Right renal cortex interstitium (tissue), 3 donors: ENCODE measurements around the gene ACOT7. TPM values are rescaled to one million over a fixed set of nuclear protein-coding genes. Genes with fewer than 3 reads are reported as not detected.
"Not testable (repeated sequence)": the region's sequence is repeated elsewhere in the genome, so short reads cannot be mapped to it uniquely, and the experiment has no call there.

Experiments
- DNase-seq, 3 donors: peaks; one replicate each; pipeline ENCODE4 v3.0.0-alpha.2; 2013; ENCODE audit warnings: low read depth in 3 of 3, low spot score in 2 of 3
- polyA plus RNA-seq, 3 donors: library from polyadenylated mRNA; unstranded; fragments of 120-200 nt; gene quantifications; one replicate each; pipeline ENCODE4 v1.2.1, GENCODE V29; 2013; ENCODE audit not compliant: insufficient read length in 3 of 3

The ACOT7 gene
- polyA plus RNA-seq, 3 donors, result 29.3 to 36.1 (median 30.4) TPM

- no peak for DNase-seq
These were observed 8.1 kb upstream of the ACOT7 start for GRCh38 chr1:6401673-6402072.

- no peak for DNase-seq
These were observed 5.7 kb upstream of the ACOT7 start for GRCh38 chr1:6399294-6399693.

GRCh38 chr1:6397844-6398441, 4.4 kb upstream of the ACOT7 start:
- DNase-seq, result no peak

DNA sequence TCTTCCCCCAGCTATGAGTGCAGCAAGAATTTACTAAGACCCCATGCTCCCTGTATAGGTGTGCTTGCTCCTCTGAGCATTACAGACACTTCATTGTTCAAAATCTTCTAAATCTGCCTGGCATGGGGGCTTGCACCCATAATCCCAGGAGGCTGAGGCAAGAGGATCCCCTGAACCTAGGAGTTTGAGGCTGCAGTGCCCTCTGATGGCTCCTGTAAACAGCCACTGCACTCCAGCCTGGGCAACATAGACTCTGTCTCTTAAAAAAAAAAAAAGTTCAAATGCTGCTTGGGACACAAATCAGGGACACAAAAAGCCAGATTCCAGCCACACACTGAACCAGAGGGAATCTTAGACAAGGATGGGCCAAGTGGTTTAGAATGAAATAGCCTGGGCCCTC, 3.4 kb upstream of the ACOT7 start:
- DNase-seq, result no peak

- DNase-seq, result not testable (repeated sequence)
These were observed 2.2 kb upstream of the ACOT7 start for GRCh38 chr1:6395781-6396244.

DNA sequence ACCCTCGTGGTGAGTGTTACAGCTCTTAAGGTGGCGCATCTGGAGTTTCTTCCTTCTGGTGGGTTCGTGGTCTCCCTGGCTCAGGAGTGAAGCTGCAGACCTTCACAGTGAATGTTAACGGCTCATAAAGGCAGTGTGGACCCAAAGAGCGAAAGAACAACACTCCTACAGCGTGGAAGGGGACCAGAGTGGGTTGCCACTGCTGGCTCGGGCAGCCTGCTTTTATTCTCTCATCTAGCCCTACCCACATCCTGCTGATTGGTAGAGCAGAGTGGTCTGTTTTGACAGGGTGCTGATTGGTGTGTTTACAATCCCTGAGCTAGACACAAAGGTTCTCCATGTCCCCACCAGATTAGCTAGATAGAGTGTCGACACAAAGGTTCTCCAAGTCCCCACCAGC, 1.6 kb upstream of the ACOT7 start:
- DNase-seq, result not testable (repeated sequence)

GRCh38 chr1:6392809-6393399, 663 bp downstream of the ACOT7 start:
- DNase-seq, result no peak

DNA sequence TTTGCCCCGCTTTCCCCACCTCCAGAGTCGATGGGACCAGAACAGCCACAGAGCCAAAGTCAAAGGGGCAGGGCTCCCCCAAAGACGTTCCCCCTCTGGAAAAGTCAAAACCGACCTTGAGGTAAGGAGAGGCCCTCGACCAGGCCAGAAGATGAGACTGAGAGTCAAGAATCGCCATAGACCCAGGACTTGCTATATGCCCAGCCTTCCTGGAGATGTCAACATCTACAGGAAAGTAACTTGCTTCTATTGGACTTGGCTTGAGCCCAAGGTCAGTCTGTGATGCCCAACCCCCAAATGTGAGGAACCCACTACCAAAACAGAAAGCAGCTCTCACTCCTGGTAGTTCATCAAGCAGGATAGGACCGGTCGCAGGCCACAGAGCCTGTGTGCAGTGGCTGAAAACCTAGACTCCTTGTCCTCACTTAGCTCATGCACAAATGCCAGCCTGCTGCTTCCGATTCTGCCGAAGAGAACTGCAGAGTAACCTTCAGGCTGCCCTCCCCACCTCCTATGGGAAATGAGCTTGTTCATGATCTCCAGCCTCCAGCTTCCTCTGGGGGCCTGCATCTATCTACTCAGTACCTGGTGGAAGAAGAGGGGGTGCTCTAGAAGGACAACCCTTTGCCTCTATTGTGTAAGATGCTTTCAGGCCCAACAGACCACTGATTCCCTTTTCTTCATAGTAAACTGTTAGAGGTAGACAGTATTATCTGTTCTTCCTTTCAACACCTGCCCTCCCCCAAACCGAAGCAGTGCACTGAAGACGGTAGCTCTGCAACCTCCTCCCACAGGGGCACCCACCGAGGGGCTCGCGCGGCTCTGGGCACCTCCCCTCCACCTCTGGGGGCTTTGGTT, 1.4 kb downstream of the ACOT7 start:
- DNase-seq, result no peak

DNA sequence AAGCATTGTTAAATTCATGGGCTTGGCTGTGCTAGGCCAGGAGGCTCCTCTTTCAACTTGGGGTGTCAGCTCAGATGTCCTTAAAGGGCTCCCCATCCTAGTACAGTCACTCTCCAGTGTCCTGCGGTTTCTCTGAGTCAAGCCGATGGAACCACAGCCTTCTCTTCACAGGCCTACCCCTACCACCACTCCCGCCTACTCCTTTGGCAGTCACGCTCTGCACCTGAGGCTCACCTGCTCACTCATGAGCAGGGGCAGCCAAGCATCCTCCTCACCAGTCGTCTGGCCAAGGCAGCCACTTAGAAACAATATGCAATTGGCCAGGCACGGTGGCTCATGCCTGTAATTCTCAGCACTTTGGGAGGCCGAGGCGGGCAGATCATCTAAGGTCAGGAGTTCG, 3.6 kb downstream of the ACOT7 start:
- DNase-seq, result no peak

DNA sequence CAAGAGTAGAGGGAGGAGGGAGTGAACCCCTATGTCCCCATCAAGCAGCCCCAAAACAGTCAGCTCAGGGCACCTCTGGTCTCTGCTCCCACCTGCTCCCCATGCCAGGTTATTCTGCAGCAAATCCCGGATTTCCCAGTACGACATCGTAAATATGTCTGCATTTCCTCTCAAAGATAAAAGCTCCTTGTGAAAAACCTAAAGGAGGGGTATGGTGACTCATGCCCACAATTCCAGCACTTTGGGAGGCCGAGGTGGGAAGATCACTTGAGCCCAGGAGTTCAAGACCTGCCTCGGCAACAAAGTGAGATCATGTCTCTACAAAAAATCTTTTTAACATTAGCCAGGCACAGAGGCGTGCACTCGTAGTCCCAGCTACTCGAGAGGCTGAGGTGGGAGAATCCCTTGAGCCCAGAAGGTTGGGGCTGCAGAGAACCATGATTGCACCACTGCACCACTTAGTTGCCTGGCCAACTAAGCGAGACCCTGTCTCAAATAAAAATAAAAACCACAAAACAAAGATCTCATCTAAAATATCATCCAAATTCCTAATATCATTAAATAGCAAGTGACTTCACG, 7.1 kb downstream of the ACOT7 start:
- no peak for DNase-seq

DNA sequence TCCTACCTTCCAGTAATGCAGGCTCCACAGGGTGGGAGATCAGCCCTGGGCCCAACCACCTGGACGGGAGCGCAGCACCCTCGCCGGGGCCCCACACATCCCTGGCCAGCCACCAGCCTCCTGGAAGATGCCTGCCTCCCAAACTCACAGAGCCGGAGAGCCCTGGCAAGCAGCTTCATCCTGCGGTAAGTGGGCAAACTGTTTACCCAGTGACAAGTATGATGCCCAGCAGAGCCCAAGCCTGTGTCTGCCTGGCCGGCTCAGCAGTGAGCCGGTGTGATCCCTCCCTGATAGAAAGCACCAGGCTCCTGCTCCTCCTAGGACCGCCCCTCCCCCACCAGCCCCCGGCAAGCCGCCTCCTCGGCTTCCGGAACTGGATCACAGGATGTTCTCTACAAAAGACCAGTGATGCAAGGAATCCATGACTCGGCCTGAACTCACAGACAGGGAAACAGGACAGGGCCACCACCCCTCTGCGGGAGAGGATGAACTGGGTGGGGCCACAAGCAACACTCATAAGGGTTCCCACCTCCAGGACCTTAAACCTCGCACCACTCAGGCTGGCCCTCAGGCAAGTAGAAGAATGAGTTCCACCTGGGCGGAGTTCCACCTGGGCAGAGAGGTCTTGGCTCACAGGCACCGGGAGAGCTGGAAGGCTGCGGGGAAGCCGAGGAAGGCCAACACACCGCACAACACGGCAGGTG, 7.9 kb downstream of the ACOT7 start:
- DNase-seq, result no peak

DNA sequence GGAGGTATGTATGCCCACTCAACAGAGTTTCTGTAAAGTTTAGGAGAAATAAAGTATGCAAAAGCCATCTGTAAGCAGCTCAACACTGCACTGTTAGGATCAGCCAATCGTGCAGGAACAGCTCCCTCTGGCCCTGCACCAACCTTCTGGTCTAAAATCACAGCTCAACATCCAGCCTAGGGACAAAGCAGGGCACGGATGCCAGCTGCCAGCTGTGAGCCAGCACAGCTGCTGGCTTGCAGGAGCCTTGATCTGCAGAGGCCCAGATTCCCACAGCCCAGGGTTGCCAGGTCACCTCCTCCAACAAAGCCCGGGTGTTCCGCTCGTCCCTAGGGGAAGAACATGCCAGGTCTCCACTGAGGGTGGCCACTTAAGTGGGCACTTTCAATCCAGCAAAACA, 8.6 kb downstream of the ACOT7 start:
- no peak for DNase-seq

DNA sequence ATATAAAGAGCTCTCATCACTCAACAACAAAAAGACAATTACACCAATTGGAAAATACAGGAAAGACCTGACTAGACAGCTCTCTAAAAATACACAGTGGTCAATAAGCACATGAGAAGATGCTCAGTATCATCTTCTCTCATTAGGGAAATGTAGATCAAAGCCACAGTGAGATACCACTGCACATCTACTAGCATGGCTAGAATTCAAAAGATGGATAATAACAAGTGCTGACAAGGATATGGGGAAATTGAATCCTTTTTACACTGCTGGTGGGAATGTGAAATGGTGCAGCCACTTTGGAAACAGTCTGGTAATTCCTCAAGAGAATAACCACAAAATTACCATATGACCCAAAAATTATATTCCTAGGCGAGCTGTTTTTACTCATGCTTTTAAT, 9.4 kb downstream of the ACOT7 start:
- no peak for DNase-seq

DNA sequence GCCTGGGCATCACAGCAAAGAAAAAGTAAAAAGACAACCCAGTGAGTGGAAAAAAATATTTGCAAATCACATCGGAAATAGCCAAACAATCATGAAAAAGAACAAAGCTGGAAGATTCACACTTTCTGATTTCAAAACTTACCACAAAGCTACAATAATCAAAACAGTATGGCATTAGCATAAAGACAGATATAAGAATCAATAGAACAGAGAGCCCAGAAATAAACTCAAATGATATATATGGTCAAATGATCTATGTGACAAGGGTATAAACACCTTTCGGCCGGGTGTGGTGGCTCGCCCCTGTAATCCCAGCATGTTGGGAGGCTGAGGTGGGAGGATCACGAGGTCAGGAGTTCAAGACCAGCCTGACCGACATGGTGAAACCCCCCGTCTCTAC, 13.5 kb downstream of the ACOT7 start:
- no peak for DNase-seq

GRCh38 chr1:6378096-6378746, 15.3 kb downstream of the ACOT7 start:
- DNase-seq, result no peak

GRCh38 chr1:6373961-6374720, 19.4 kb downstream of the ACOT7 start:
- DNase-seq, result no peak

- not testable (repeated sequence) for DNase-seq
These were observed 21.3 kb downstream of the ACOT7 start for GRCh38 chr1:6372236-6372635.

- no peak for DNase-seq
These were observed 23.6 kb downstream of the ACOT7 start for GRCh38 chr1:6370006-6370405.

DNA sequence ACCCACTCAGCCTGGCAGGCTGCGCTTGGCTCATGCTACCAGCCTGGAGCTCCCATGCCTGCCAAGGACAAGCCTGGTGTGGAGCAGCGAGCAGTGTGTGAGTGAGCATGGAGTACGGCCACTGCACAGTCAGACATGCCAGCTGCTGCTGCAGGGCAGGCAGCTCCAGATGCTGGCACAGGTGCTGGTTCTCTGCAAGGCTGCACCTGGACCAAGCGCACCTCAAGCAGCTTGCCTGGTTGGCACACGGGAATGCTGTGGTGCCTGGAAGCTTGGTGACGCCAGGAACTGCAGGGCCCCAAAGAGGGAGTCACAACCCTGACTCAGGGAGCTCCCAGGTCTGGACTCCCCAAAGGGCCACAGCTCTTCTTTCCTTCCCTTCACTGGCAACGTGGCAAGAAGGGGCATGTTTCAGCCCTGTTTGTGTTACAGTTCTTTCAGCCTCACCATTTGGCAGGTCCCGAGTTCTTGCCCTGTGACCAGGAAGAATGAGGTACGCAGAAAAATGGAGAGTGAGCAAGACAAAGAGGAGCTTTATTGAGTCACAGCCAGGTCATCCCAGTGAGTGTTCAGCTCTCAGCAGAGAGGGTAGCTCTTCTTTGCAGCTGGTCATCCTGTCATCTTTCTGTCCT, 26.1 kb downstream of the ACOT7 start:
- no peak for DNase-seq
